Hematopoietic multipotent progenitor cell treated with erythropoietin and hydrocortisone succinate and interleukin-3 and kit ligand, for 15 days (in vitro differentiated cells): Measurements from ENCODE around the gene NTSR1.
"Not testable (repeated sequence)": the region's sequence is repeated elsewhere in the genome, so short reads cannot be mapped to it uniquely, and the experiment has no call there.

ENCODE experiments used
- DNase-seq: peaks from one replicate; pipeline ENCODE4 v3.0.0-alpha.2; 2015; ENCODE audit warnings: low spot score

NTSR1 gene

DNA sequence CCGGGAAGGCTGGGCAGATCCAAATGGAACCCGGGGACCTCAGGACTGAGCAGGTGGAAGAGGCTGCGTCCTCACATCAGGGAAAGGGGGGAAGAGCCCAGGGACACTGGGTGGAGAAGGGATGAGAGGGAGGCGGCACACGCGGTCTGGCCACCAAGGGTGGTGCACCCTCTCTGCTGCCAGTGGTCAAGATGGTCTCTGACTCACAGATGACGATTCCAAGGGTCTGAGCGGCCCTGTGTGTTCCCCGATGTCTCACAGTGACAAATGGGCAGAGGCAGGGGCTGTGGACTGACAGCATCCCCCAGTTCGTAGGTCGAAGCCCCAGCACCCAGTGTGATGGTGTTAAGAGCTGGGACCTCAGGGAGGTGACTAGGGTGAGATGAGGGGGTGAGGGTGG is 34.3 kb upstream of the NTSR1 start:
- DNase-seq, result no peak

GRCh38 chr20:62675156-62675876 is 33.3 kb upstream of the NTSR1 start:
- DNase-seq, result no peak

GRCh38 chr20:62675877-62676260 is 32.8 kb upstream of the NTSR1 start:
- DNase-seq, result no peak

GRCh38 chr20:62676976-62677375 is 31.7 kb upstream of the NTSR1 start:
- no peak for DNase-seq

GRCh38 chr20:62677678-62678077 is 31.0 kb upstream of the NTSR1 start:
- no peak for DNase-seq

DNA sequence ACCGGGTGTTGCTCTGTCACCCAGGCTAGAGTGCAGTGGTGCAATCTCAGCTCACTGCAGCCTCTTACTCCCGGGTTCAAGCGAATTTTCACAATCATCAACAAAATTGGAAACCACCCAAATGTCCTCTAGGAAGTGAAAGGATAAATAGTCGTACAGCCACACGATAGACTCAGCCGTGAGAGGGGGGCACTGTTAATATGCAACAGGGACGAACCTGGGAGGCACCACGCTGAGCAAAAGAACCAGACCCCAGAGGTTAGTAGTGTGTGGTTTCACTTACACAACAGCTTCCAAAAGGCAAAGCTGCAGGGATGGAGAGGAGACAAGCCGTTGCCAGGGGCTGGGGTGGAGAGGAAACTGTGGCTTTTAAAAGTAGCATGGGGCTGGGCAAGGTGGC is 30.1 kb upstream of the NTSR1 start:
- no peak for DNase-seq

GRCh38 chr20:62679978-62680589 is 28.6 kb upstream of the NTSR1 start:
- DNase-seq, result no peak

GRCh38 chr20:62682912-62683517 is 25.6 kb upstream of the NTSR1 start:
- no peak for DNase-seq

GRCh38 chr20:62683660-62684322 is 24.8 kb upstream of the NTSR1 start:
- DNase-seq, result not testable (repeated sequence)

DNA sequence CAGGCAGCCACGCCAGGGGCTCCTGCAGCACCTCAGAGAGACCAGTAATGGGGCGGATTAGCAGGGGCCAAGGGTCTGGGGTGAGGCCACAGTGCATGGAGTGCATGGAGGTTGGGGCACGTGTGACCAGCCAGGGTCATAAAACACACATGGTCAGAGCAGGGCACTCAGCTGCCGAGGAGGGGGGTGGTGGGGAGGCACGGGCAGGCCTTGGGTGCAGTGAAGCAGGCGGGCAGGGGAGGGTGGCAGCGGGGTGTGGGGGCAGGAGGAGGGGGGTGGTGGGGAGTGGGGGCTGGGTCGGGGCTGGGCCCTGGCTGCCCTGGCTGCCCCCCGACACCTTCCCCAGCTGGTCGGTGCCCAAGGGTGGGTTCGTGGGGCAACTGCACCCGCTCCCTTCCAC is 23.7 kb upstream of the NTSR1 start:
- no peak for DNase-seq

GRCh38 chr20:62685781-62686555 is 22.7 kb upstream of the NTSR1 start:
- DNase-seq, result no peak

- no peak for DNase-seq
Observed at GRCh38 chr20:62686869-62687830, 21.5 kb upstream of the NTSR1 start.

DNA sequence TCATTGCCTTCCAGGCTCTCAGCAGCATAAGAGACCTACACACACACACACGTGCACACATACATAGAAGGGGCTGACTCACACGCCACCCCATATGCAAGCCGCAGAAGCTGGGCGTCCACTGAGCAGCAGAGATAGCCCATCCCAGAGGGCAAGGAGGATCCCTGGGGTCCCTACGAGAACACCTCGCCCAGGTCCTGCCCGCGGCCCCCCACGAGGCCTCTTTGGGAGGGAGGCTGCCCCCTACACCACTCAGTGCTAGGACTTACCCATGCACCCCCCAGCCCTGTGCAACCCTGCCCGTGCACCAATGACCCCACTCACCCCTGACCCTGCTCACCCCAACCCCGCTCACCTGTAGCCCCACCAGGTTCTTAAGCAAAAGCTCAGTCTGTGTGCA is 20.6 kb upstream of the NTSR1 start:
- no peak for DNase-seq

- DNase-seq, result no peak
Observed at GRCh38 chr20:62688855-62689460, 19.7 kb upstream of the NTSR1 start.

- no peak for DNase-seq
Observed at GRCh38 chr20:62689861-62690260, 18.8 kb upstream of the NTSR1 start.

- DNase-seq, result no peak
Observed at GRCh38 chr20:62690261-62690820, 18.3 kb upstream of the NTSR1 start.

DNA sequence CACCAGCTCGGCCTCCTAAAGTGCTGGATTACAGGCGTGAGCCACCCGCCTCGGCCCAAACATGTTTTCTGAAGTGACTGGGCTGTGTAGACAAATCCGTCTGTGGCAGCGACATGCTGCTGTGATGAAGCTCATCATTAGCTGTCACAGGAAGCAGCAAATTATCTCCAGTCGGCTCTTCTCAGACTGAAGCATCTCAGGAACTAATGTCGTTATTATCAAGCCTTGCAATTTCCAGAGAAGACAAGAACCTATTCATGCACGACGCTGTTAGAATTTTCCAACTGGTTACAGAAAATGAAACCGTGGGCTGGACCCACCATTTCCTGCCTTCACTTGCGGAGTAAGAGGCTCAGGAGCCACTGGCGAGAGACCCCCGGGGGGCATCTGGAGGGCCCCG is 17.1 kb upstream of the NTSR1 start:
- DNase-seq, result no peak

GRCh38 chr20:62692176-62692575 is 16.5 kb upstream of the NTSR1 start:
- no peak for DNase-seq

- no peak for DNase-seq
Observed at GRCh38 chr20:62692801-62693523, 15.7 kb upstream of the NTSR1 start.

DNA sequence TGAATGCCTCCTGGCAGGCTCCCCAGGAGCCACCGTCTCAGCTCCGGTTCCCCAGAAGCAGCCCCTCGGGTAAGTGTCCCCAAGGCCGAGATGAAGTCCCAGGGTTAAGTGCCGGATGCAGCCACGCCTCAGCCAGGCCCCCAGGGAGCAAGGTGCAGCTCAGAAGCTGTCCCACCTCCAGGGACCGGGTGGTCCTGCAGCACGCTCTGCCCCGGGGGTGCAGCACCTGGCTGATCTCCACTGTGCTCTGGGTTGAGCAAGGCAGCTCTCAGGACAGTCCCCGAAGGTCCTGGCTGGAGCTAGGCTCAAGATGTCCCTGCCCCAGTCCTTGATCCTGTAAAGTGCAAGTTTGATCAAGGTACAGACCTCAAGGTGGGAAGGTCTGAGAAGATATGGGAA is 15.1 kb upstream of the NTSR1 start:
- DNase-seq, result no peak
